HG03103 (cell line): ENCODE results near the gene ABR.
"Not testable (repeated sequence)": the region's sequence is repeated elsewhere in the genome, so short reads cannot be mapped to it uniquely, and the experiment has no call there.

ENCODE experiments used
- ATAC-seq: cut with Tn5 transposase; IDR thresholded peaks from one replicate; pipeline ENCODE4 v1.9.1; 2021; ENCODE audit warnings: low read depth; ENCODE audit not compliant: unreplicated experiment

The ABR gene

GRCh38 chr17:1050996-1051925 is 128.5 kb downstream of the ABR start:
- no peak for ATAC-seq

DNA sequence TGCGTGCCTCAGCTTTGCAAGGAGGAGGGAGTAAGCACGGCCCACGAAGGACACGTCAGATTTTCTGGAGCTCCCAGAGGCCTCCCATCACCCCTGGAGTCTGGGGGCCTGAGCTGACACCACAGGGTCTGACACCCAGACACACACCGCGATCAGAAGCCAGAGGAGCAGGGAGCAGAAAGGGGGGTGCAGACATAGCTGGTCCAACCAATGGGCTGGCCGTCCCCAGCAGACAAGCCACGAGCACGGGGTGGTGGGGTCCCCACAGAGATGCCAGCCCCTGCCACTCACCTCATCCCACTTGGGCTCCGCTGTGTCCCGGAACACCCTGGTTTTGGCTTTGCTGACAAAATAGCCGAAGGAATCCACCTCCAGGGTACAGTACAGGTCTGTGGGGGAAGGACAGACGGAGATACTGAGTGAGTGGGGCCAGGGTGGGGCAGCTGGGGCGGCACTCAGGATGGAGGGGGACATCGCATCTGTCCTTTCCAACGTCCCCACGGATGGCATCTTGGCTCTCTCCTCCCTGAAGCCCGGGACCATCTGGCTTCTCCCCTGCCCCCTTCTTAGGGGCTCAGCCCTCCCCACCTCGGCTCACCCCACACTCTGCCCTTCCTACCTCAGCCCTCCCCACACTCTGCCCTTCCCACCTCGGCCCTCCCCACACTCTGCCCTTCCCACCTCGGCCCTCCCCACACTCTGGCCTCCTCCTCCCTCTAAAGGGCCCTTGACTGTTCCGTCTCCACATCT is 129.4 kb downstream of the ABR start:
- no peak for ATAC-seq

DNA sequence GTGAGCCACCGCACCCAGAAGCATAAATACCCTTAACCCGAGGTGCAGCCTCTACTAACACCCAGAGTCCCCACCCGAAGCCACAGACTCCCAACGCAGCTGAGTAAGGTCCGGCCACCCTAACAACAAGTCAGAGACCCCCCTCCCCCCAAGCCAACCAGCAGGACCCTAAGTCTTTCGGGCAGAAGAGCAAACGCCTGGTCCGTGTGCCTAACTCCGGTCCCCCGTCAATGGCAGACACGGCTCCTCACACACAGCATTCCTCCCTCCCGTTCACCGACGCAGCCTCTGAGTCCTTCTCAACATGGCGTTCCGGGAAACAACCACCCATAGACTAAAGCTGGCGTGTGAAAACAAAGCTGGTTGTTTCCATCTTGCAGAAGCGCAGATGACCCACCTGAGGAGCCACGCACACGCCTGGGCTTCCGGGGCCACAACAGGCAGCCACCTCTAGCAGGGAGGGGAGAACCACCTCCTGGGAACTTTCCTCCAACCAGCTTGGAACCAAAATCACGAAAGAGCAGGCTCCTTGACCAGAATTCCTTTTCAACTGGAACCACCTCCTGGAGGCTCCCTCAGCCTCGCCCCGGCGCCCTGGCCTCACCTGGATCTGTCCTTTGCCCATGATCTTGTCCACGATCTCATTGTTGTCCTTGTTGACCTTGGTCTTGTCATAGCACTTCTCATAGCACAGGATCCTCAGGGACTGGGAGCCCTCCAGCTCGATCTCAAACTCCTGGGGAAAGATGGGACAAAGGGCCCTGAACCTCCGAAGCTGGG is 130.1 kb downstream of the ABR start:
- ATAC-seq: no peak

DNA sequence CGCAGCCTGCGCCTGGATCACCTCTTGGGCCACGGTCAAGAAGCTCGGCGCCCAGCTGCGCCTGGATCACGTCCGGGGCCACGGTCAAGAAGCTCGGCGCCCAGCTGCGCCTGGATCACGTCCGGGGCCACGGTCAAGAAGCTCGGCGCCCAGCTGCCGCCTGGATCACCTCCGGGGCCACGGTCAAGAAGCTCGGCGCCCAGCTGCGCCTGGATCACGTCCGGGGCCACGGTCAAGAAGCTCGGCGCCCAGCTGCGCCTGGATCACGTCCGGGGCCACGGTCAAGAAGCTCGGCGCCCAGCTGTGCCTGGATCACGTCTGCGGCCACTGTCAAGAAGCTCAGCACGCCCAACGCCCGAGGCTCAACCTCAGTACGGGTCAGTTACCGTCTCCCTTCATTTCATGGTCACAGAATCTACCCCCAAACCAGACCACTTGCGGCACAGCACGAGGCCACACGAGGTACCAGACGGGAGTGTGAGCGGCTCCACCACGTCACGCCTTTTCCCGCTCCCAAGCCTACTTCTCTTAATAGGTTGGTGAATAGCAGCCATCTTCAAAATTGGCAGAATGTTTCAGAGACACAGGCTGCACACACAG is 131.2 kb downstream of the ABR start:
- ATAC-seq: not testable (repeated sequence)

DNA sequence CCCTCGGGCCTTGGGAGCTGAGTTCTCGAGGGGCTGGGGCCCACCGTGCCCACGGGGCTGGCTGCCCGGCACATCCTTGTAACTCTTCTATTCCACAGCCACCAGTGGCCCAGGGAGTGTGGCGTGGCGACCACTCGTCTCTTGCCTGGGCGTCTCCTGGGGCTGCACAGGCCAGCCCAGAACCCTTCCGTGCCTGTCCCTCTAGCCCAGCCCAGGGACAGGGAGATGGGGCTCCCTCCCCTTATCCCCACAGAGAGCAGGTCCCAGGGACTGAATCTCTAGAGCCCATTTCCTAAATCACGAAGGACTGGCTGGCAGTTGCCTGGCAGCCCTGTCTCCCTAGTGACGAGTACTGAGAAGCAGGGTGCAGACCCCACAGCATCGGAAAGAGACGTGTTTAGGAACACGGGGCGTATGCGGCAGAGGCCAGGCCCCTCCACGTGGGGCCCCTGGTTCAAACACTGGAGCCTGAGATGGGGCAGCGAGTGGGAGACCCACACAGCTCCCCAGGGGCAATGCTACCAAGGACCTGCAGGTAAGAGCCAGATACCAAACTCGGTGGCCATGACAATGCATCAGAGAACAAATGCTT is 131.8 kb downstream of the ABR start:
- no peak for ATAC-seq

DNA sequence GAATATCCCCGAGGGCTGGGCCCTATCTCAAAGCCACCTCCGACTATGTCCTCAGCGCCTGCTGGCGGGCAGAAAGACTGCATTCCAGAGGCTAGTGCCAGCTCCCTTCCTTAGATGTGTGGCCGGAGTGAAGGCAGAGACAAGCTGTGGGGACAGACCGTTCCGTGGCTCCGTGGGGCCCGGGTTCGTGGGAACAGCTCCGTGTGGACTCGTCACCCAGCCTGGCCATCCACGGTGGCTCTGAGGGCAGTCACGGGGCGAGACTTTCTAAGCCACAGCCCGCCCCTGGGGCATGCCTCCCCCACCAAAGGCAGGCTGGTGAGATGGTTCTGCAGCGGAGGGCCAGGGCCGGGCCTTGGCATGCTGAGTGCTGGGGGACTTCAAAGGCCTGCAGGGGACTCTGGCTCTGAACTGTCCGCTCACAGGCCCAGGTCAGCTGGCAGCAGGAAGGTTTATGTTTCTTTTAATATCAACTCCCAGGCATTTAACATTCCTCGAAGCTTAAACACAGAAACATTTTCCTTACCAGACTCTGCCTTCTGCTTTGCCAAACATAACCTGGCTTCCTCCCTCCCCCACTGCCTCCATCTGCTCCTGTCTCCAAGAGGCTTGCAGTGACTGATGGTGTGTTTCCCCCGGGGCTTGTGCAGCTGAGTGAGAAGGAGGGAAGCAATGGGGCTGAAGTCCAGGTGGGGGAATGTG is 132.5 kb downstream of the ABR start:
- ATAC-seq: no peak

GRCh38 chr17:1045456-1045855 is 134.3 kb downstream of the ABR start:
- no peak for ATAC-seq

DNA sequence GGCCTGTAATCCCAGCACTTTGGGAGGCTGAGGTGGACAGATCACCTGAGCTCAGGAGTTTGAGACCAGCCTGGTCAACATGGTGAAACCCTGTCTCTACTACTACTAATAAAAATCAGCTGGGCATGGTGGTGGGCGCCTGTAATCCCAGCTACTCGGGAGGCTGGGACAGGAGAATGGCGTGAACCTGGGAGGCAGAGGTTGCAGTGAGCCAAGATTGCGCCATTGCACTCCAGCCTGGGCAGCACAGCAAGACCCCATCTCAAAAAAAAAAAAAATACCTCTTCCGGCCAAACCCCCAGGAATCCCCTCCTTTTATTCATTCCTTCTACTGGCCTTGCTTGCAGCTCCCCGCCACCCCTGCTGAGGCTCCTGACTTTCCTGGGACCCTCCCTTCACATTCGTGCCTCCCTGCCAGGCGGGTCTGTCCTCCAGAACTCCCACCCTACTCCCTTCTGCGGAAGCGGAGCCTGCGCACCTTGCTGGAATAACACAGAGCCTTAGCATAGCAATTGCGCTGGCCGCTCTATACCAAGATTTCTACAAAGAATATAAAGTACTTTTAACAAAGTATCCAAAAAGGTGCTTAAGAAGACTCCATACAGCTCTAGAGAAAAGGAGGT is 135.3 kb downstream of the ABR start:
- ATAC-seq: not testable (repeated sequence)

- no peak for ATAC-seq
Observed at GRCh38 chr17:1043601-1044251, 136.1 kb downstream of the ABR start.

DNA sequence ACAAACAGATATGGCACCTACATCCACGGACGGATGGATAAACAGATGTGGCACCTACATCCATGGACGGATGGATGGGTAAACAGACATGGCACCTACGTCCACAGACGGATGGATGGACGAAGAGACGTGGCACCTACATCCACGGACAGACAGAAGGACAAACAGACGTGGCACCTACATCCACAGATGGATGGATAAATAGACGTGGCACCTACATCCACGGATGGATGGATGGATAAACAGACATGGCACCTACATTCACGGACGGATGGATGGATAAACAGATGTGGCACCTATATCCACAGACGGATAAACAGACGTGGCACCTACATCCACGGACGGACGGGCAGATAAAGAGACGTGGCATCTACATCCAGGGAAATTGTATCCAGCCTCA is 137.3 kb downstream of the ABR start:
- ATAC-seq: no peak

DNA sequence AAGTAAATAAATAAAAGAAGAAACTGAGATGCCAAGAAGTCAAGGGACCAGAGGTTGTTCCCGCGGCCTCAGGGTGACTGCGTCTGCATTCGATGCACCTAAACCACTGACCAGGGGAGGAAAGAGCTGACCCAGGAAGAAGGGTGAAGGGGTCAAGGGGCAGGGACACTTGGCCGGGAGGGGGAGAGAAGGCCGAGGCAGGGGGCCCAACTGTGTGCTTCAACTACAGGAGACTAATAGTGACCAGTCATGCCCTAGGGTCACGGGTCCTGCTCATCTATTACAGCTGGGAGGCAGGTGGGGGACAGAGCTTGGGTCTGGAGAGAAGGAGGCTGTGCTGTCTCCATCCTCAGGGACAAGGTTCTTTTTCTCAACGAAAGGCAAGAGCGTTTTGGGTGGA is 138.0 kb downstream of the ABR start:
- no peak for ATAC-seq

DNA sequence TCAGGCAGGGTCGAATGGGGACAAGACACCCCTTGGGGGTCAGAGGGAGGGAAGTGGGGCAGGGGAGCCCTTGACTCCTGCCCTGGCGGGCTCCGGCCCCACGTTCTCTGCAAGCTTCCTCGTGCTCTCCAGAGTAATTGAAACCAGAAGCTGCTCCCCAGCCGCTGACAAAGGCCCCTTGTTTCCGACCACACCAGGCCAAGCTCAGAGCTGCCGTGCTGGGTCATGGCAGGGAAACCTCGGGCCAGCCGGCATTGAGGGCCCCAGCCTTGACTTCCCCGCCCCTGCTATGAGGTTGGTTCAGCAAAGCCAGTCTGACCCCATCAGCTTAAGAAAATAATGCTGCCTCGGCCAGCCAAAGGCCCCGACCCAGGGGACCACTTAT is 139.6 kb downstream of the ABR start:
- ATAC-seq: no peak

GRCh38 chr17:1039511-1040215 is 140.1 kb downstream of the ABR start:
- ATAC-seq: no peak

- no peak for ATAC-seq
Observed at GRCh38 chr17:1039123-1039507, 140.7 kb downstream of the ABR start.

DNA sequence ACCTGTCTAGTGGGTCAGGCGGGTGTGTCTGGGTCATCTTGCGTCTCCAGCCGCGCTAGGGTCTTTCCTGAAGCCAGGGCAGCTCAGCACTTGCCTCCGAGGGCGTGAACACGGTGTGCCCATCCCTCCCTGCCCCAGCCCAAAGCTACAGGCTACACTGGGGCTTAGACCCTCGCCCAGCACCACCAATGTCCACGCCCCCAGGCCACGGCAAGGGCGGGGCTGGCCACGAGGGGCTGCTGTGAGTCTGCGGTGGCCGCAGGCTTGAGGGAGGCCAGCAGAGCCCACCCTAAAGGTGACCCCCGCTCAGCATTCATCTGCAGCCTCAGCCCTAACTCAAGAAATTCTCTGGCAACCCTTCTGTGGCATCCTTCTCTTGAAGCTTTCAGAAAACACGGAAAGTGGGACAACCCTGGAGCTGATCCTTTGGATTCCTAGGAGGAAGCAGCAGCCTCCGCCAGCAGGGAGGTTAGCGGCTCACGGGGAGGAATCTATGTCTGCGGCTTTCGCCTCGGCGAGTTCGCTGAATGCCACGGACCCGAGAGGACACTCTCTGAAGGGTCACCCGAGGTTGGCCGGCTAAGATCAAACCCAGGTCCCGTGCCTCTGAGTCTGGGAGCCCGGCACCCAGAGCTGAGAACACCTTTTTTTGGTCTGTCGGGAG is 141.2 kb downstream of the ABR start:
- no peak for ATAC-seq

GRCh38 chr17:1037238-1037879 is 142.4 kb downstream of the ABR start:
- ATAC-seq: no peak

- ATAC-seq: no peak
Observed at GRCh38 chr17:1036845-1037237, 142.9 kb downstream of the ABR start.
